Ishikawa (cell line): ENCODE data around the gene DSEL.
A peak's percentile ranks its signal among the peaks of the same experiment; 100 is the strongest.

Experiments
- CEBPB ChIP-seq: IDR thresholded peaks from 2 replicates; pipeline ENCODE4 v1.6.1; 2012
- CREB1 ChIP-seq: IDR thresholded peaks from 2 replicates; pipeline ENCODE4 v1.6.1; 2012; ENCODE audit warnings: low read depth
- EGR1 ChIP-seq: IDR thresholded peaks from 2 replicates; pipeline ENCODE4 v1.6.1; 2012
- EP300 ChIP-seq: IDR thresholded peaks from 2 replicates; pipeline ENCODE4 v1.6.1; 2012; ENCODE audit warnings: borderline replicate concordance
- FOXM1 ChIP-seq: IDR thresholded peaks from 2 replicates; pipeline ENCODE4 v1.6.1; 2012; ENCODE audit warnings: low read depth, borderline replicate concordance
- NFIC ChIP-seq: IDR thresholded peaks from 2 replicates; pipeline ENCODE4 v1.6.1; 2012
- RAD21 ChIP-seq: IDR thresholded peaks from 2 replicates; pipeline ENCODE4 v1.6.1; 2012; ENCODE audit warnings: low read depth
- TAF1 ChIP-seq: IDR thresholded peaks from 2 replicates; pipeline ENCODE4 v1.6.1; 2012; ENCODE audit warnings: low read depth, mild to moderate bottlenecking
- TCF12 ChIP-seq: IDR thresholded peaks from 2 replicates; pipeline ENCODE4 v1.6.1; 2012; ENCODE audit warnings: low read depth
- TEAD4 ChIP-seq: IDR thresholded peaks from 2 replicates; pipeline ENCODE4 v1.6.1; 2012
- YY1 ChIP-seq: IDR thresholded peaks from 2 replicates; pipeline ENCODE4 v1.6.1; 2012; ENCODE audit warnings: low read depth
- ZBTB7A ChIP-seq: IDR thresholded peaks from 2 replicates; pipeline ENCODE4 v1.6.1; 2012; ENCODE audit warnings: low read depth
- TF ChIP-seq, protein P1 (sequence below): IDR thresholded peaks from 2 replicates; pipeline ENCODE4 v1.6.1; 2012; ENCODE audit warnings: low read depth, mild to moderate bottlenecking
- TF ChIP-seq, protein P2 (sequence below): IDR thresholded peaks from 2 replicates; pipeline ENCODE4 v1.6.1; 2012
- TF ChIP-seq, protein P3 (sequence below): IDR thresholded peaks from 2 replicates; pipeline ENCODE4 v1.6.1; 2012

The DSEL gene

DNA sequence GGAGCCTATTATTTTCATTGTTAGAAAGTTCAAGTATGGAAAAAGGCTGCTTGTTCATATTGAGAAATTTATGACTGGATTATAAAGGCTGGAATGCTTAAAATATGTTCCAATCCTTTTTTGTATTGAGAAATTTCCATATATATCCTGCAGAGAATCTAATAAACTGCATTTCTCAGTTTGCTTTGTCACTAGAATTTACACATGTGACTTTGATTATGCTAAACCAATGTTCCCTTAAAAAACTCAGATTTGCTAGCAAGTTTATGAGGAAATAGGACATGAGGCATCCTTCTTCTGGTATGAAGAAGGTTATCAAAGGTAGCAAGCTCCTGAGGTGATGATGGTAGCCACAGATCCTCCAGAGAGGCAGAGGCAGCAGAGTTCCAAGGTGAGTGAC lies 29.2 kb upstream of the DSEL start:
- TF ChIP-seq CREB1 (no peak), ZBTB7A (no peak), EP300 (no peak), TCF12 (no peak), RAD21 (no peak), TEAD4 (no peak), CEBPB (no peak)
- TF ChIP-seq, protein P1, sequence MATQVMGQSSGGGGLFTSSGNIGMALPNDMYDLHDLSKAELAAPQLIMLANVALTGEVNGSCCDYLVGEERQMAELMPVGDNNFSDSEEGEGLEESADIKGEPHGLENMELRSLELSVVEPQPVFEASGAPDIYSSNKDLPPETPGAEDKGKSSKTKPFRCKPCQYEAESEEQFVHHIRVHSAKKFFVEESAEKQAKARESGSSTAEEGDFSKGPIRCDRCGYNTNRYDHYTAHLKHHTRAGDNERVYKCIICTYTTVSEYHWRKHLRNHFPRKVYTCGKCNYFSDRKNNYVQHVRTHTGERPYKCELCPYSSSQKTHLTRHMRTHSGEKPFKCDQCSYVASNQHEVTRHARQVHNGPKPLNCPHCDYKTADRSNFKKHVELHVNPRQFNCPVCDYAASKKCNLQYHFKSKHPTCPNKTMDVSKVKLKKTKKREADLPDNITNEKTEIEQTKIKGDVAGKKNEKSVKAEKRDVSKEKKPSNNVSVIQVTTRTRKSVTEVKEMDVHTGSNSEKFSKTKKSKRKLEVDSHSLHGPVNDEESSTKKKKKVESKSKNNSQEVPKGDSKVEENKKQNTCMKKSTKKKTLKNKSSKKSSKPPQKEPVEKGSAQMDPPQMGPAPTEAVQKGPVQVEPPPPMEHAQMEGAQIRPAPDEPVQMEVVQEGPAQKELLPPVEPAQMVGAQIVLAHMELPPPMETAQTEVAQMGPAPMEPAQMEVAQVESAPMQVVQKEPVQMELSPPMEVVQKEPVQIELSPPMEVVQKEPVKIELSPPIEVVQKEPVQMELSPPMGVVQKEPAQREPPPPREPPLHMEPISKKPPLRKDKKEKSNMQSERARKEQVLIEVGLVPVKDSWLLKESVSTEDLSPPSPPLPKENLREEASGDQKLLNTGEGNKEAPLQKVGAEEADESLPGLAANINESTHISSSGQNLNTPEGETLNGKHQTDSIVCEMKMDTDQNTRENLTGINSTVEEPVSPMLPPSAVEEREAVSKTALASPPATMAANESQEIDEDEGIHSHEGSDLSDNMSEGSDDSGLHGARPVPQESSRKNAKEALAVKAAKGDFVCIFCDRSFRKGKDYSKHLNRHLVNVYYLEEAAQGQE: no peak
- TF ChIP-seq, protein P2, sequence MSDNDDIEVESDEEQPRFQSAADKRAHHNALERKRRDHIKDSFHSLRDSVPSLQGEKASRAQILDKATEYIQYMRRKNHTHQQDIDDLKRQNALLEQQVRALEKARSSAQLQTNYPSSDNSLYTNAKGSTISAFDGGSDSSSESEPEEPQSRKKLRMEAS: no peak

DNA sequence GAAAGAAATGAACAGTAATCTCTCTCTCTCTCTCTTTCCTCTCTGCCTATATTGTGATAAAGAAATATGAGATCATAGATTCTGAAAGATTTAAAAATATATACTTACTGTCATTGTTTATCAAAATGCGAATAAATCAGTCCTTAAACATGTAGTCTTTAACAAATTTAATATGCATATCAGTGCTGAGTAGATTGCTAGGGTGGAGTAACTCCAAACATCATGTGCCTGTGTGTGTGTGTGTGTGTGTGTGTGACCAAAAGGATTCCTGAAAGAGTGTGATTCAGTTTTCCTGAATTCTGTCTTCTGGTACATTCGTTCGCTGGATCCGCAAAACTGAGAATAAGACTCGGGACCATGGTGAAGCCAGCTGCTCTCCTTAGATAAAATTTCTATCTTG lies 24.0 kb upstream of the DSEL start:
- TF ChIP-seq, protein P2: no peak
- TF ChIP-seq EP300: no peak
- TF ChIP-seq FOXM1: no peak
- no peak for TF ChIP-seq TCF12
- TF ChIP-seq NFIC: no peak
- no peak for TF ChIP-seq CEBPB
- TF ChIP-seq CREB1: no peak
- TF ChIP-seq EGR1: no peak
- no peak for TF ChIP-seq ZBTB7A
- TF ChIP-seq TEAD4: no peak
- TF ChIP-seq RAD21: no peak
- TF ChIP-seq, protein P3, sequence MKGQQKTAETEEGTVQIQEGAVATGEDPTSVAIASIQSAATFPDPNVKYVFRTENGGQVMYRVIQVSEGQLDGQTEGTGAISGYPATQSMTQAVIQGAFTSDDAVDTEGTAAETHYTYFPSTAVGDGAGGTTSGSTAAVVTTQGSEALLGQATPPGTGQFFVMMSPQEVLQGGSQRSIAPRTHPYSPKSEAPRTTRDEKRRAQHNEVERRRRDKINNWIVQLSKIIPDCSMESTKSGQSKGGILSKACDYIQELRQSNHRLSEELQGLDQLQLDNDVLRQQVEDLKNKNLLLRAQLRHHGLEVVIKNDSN: no peak
- TF ChIP-seq, protein P1: no peak
- no peak for TF ChIP-seq TAF1
- TF ChIP-seq YY1: no peak

DNA sequence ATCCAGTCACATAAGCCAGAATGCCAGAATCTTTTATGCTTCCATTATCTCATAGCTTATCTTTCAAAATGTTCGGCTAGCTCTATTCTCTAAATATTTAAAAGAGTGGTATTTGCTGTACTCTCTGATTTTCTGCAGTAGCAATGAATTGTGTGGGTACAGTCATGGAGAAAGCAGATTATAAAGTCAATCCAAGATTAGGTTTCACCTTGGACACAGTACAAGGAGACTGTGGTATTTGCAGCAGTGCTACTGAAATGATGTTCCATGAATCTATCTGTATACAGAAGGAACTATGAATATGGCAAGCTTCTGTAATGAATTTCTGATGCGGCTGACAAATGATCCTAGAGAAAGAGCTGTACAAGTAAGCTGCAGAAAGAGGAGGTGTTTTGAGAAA lies 15.4 kb upstream of the DSEL start:
- TF ChIP-seq, protein P2: no peak
- TF ChIP-seq YY1 (no peak), EP300 (no peak), EGR1 (no peak), ZBTB7A (no peak), TEAD4 (no peak), CEBPB (no peak), TAF1 (no peak), RAD21 (no peak), NFIC (no peak), CREB1 (no peak)
- TF ChIP-seq, protein P3: no peak
- TF ChIP-seq, protein P1: no peak

DNA sequence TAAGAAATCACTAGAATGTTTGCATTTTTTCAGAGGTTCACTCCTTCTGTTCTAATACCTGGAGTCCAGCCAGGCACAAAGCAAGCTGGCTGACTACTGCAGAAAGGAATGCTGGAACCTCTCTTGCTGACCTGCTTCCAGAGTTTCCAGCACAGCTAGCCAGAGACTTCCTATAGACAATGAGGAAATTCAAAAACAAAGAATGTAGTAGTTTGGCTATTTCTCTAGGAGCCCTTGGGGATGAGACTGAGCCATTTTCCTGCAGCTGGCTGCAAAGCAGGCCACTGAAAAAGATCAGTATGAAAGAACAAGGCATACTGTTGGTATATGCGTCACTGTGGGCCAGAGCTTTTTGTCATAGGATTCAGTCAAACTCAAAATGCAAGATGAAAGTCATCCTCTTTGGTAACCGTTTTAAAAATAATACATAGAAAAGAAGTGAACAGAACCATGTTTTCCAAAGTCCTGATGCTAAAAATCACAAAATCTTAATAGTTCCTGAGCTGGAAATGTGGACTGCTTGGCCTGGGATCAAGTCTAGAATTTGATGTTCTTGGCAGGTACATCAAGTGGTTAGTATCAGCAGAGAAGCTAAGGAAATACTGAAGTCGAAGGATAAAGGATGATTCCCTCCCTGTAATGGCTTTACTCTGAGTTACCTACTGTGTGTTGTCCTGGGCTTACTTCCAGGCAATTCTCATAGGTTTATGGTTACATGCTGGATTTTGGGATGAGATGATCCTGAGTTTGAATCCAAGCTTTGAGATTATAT lies 9.0 kb upstream of the DSEL start:
- peak; percentile 87 for TF ChIP-seq NFIC
- TF ChIP-seq, protein P3: 0 out of 2 replicates have a peak, but pooled peaks have one; percentile 4
- TF ChIP-seq TEAD4: peak; percentile 82
- no peak for TF ChIP-seq FOXM1
- TF ChIP-seq, protein P1: no peak
- TF ChIP-seq, protein P2: peak; percentile 36; the same call in 1 of the 2 replicates
- TF ChIP-seq TCF12: peak; percentile 42; the same call in 1 of the 2 replicates
- TF ChIP-seq EP300: peak; percentile 52; the same call in 1 of the 2 replicates
